Keratinocyte (primary cell): ENCODE data around the gene SMARCC1. TPM values are rescaled to one million over a fixed set of nuclear protein-coding genes. Genes with fewer than 3 reads are reported as not detected.

Experiments
- DNase-seq: peaks from one replicate; pipeline ENCODE4 v3.0.0-alpha.2; 2011; ENCODE audit warnings: low read depth, missing footprints, low spot score
- FAIRE-seq: peaks from 2 replicates; lab custom pipeline; 2011; peaks lifted over from hg19 to GRCh38; lab: Jason Lieb, UNC
- H2AFZ ChIP-seq: 2 replicates; pipeline ENCODE4 v1.6.0; 2012; ENCODE audit warnings: low read length, control low read depth, inconsistent platforms; ENCODE audit not compliant: control insufficient read depth
- H3K27ac ChIP-seq: 2 replicates; pipeline ENCODE4 v1.5.1; 2011; ENCODE audit warnings: low read length; ENCODE audit not compliant: control insufficient read depth, insufficient read depth
- H3K27me3 ChIP-seq: 3 replicates; pipeline ENCODE4 v1.6.0; 2011; ENCODE audit warnings: low read length; ENCODE audit not compliant: control insufficient read depth, insufficient read depth; ENCODE audit errors: extremely low read depth
- H3K36me3 ChIP-seq, 2 experiments: 2 replicates in 1 of 2; 3 replicates in 1 of 2; pipeline ENCODE4 v1.5.1; 2011; ENCODE audit warnings: low read length in 2 of 2, mild to moderate bottlenecking in 1 of 2; ENCODE audit not compliant: control insufficient read depth in 2 of 2, insufficient read depth in 2 of 2; ENCODE audit errors: extremely low read depth in 1 of 2
- H3K4me1 ChIP-seq: 3 replicates; pipeline ENCODE4 v1.5.1; 2011; ENCODE audit warnings: low read length; ENCODE audit not compliant: control insufficient read depth, insufficient read depth; ENCODE audit errors: extremely low read depth
- H3K4me2 ChIP-seq: 3 replicates; pipeline ENCODE4 v1.6.0; 2011; ENCODE audit warnings: low read depth, low read length; ENCODE audit not compliant: control insufficient read depth, insufficient read depth; ENCODE audit errors: extremely low read depth
- H3K4me3 ChIP-seq, 3 experiments: fragments of 200-600 bp in 1 of 3; sonication (generic) in 1 of 3; 2 replicates in 2 of 3; 3 replicates in 1 of 3; pipeline ENCODE4 v1.5.1; 2011 to 2016; ENCODE audit warnings: low read length in 3 of 3, mild to moderate bottlenecking in 3 of 3, control low read depth in 2 of 3, inconsistent platforms in 1 of 3, low read depth in 1 of 3, mixed read lengths in 1 of 3, mixed run types in 1 of 3, moderate library complexity in 1 of 3; ENCODE audit not compliant: control insufficient read depth in 2 of 3, insufficient read depth in 2 of 3; ENCODE audit errors: extremely low read depth in 1 of 3
- H3K79me2 ChIP-seq: 2 replicates; pipeline ENCODE4 v1.6.0; 2012; ENCODE audit warnings: low read length; ENCODE audit not compliant: control insufficient read depth, insufficient read depth
- H3K9ac ChIP-seq: 3 replicates; pipeline ENCODE4 v1.6.0; 2011; ENCODE audit warnings: low read length; ENCODE audit not compliant: control insufficient read depth, insufficient read depth; ENCODE audit errors: extremely low read depth
- H3K9me1 ChIP-seq: 3 replicates; pipeline ENCODE4 v1.6.0; 2011; ENCODE audit warnings: low read length; ENCODE audit not compliant: control insufficient read depth, insufficient read depth; ENCODE audit errors: extremely low read depth
- H3K9me3 ChIP-seq: 2 replicates; pipeline ENCODE4 v1.5.1; 2012; ENCODE audit warnings: low read depth, low read length; ENCODE audit not compliant: control insufficient read depth
- H4K20me1 ChIP-seq: 3 replicates; pipeline ENCODE4 v1.6.0; 2011; ENCODE audit warnings: low read length; ENCODE audit not compliant: control insufficient read depth, insufficient read depth; ENCODE audit errors: extremely low read depth
- CTCF ChIP-seq, 3 experiments: IDR thresholded peaks in 1 of 3; conservative IDR thresholded peaks in 1 of 3; optimal IDR thresholded peaks in 1 of 3; 2 replicates in 2 of 3; 3 replicates in 1 of 3; pipeline versions ENCODE3 to v1.5.1; 2011; ENCODE audit warnings: low read length in 3 of 3, mild to moderate bottlenecking in 3 of 3, moderate library complexity in 2 of 3, control low read depth in 1 of 3, inconsistent platforms in 1 of 3; ENCODE audit not compliant: insufficient read depth in 2 of 3; ENCODE audit errors: extremely low read depth in 1 of 3
- EZH2 ChIP-seq: IDR thresholded peaks from one replicate; pipeline ENCODE4 v1.6.1; 2012; ENCODE audit warnings: inconsistent platforms, mild to moderate bottlenecking, low read length, moderate library complexity
- dilution Hi-C: fragments of 300-500 bp; cut with MboI; formaldehyde crosslinking; loops from one replicate; pipeline ENCODE4 v1.7.0; 2020; ENCODE audit warnings: low sequenced_read_pairs; ENCODE audit not compliant: extremely low pct_ligation_motif_present
- polyA plus RNA-seq, 5 experiments: library from polyadenylated mRNA; depleted of rRNA in 3 of 5; stranded (reverse) in 3 of 5; stranded (forward) in 1 of 5; unstranded in 1 of 5; fragments of >200 nt; gene quantifications; 1 replicate in 1 of 5; 2 replicates in 3 of 5; 3 replicates in 1 of 5; pipeline versions ENCODE4 v1.2.1 to v1.2.3, GENCODE V29; 2011 to 2012; ENCODE audit warnings: missing spikeins in 2 of 5, low read depth in 1 of 5, low replicate concordance in 1 of 5

Gene SMARCC1
- polyA plus RNA-seq, 1 donor (not counting 4 experiments of a cell fraction or from before 2014, with no cell fraction given): 39.7 TPM

GRCh38 chr3:47664519-47664918, 117.2 kb downstream of the SMARCC1 start:
- FAIRE-seq (no peak), DNase-seq (no peak)
- Histone ChIP-seq H3K36me3 (peaks cover 4 to 9% of the 10 kb centered on the region in 2 experiments), H4K20me1 (no peaks in the 10 kb centered on the region), H3K27ac (no peak overlapping the region), H3K4me3 (no peak overlapping the region), H3K9me1 (no peaks in the 10 kb centered on the region), H3K9me3 (no peaks in the 10 kb centered on the region), H2AFZ (no peak overlapping the region), H3K27me3 (no peaks in the 10 kb centered on the region), H3K4me1 (no peaks in the 10 kb centered on the region), H3K9ac (no peak overlapping the region), H3K4me2 (no peak overlapping the region), H3K79me2 (no peaks in the 10 kb centered on the region)
- TF ChIP-seq CTCF (optimal IDR thresholded peaks at IDR 0.05 in 1 of 3, IDR thresholded peaks at IDR 0.05 in 1 of 3, conservative IDR thresholded peaks at IDR 0.05 in 1 of 3; ENCODE audit: extremely low read depth in 1 of 3, insufficient read depth in 2 of 3, low read length in 3 of 3) (peak in 2 of 3 experiments; percentile 27 to 38), EZH2 (no peak)
- dilution Hi-C loops: no loop called here

GRCh38 chr3:47663630-47664240, 118.0 kb downstream of the SMARCC1 start:
- Histone ChIP-seq H3K9me3 (no peaks in the 10 kb centered on the region), H2AFZ (no peak overlapping the region), H3K4me3 (no peak overlapping the region), H3K4me1 (no peaks in the 10 kb centered on the region), H3K9ac (no peak overlapping the region), H3K27ac (no peak overlapping the region), H3K27me3 (no peaks in the 10 kb centered on the region), H4K20me1 (no peaks in the 10 kb centered on the region), H3K4me2 (no peak overlapping the region), H3K36me3 (peaks cover 4 to 9% of the 10 kb centered on the region in 2 experiments), H3K9me1 (no peaks in the 10 kb centered on the region), H3K79me2 (peaks cover 2% of the 10 kb centered on the region)
- DNase-seq (no peak), FAIRE-seq (no peak)
- dilution Hi-C loops: no loop called here
- no peak for TF ChIP-seq CTCF (optimal IDR thresholded peaks at IDR 0.05 in 1 of 3, IDR thresholded peaks at IDR 0.05 in 1 of 3, conservative IDR thresholded peaks at IDR 0.05 in 1 of 3; ENCODE audit: extremely low read depth in 1 of 3, insufficient read depth in 2 of 3, low read length in 3 of 3)
- TF ChIP-seq EZH2: no peak
